Keratinocyte (primary cell): ENCODE data around the gene SLF2. TPM values are rescaled to one million over a fixed set of nuclear protein-coding genes. Genes with fewer than 3 reads are reported as not detected.

ENCODE experiments used
- DNase-seq: peaks from one replicate; pipeline ENCODE4 v3.0.0-alpha.2; 2011; ENCODE audit warnings: low read depth, missing footprints, low spot score
- FAIRE-seq: peaks from 2 replicates; lab custom pipeline; 2011; peaks lifted over from hg19 to GRCh38; lab: Jason Lieb, UNC
- H2AFZ ChIP-seq: 2 replicates; pipeline ENCODE4 v1.6.0; 2012; ENCODE audit warnings: low read length, control low read depth, inconsistent platforms; ENCODE audit not compliant: control insufficient read depth
- H3K27ac ChIP-seq: 2 replicates; pipeline ENCODE4 v1.5.1; 2011; ENCODE audit warnings: low read length; ENCODE audit not compliant: control insufficient read depth, insufficient read depth
- H3K27me3 ChIP-seq: 3 replicates; pipeline ENCODE4 v1.6.0; 2011; ENCODE audit warnings: low read length; ENCODE audit not compliant: control insufficient read depth, insufficient read depth; ENCODE audit errors: extremely low read depth
- H3K36me3 ChIP-seq, 2 experiments: 2 replicates in 1 of 2; 3 replicates in 1 of 2; pipeline ENCODE4 v1.5.1; 2011; ENCODE audit warnings: low read length in 2 of 2, mild to moderate bottlenecking in 1 of 2; ENCODE audit not compliant: control insufficient read depth in 2 of 2, insufficient read depth in 2 of 2; ENCODE audit errors: extremely low read depth in 1 of 2
- H3K4me1 ChIP-seq: 3 replicates; pipeline ENCODE4 v1.5.1; 2011; ENCODE audit warnings: low read length; ENCODE audit not compliant: control insufficient read depth, insufficient read depth; ENCODE audit errors: extremely low read depth
- H3K4me2 ChIP-seq: 3 replicates; pipeline ENCODE4 v1.6.0; 2011; ENCODE audit warnings: low read depth, low read length; ENCODE audit not compliant: control insufficient read depth, insufficient read depth; ENCODE audit errors: extremely low read depth
- H3K4me3 ChIP-seq, 3 experiments: fragments of 200-600 bp in 1 of 3; sonication (generic) in 1 of 3; 2 replicates in 2 of 3; 3 replicates in 1 of 3; pipeline ENCODE4 v1.5.1; 2011 to 2016; ENCODE audit warnings: low read length in 3 of 3, mild to moderate bottlenecking in 3 of 3, control low read depth in 2 of 3, inconsistent platforms in 1 of 3, low read depth in 1 of 3, mixed read lengths in 1 of 3, mixed run types in 1 of 3, moderate library complexity in 1 of 3; ENCODE audit not compliant: control insufficient read depth in 2 of 3, insufficient read depth in 2 of 3; ENCODE audit errors: extremely low read depth in 1 of 3
- H3K79me2 ChIP-seq: 2 replicates; pipeline ENCODE4 v1.6.0; 2012; ENCODE audit warnings: low read length; ENCODE audit not compliant: control insufficient read depth, insufficient read depth
- H3K9ac ChIP-seq: 3 replicates; pipeline ENCODE4 v1.6.0; 2011; ENCODE audit warnings: low read length; ENCODE audit not compliant: control insufficient read depth, insufficient read depth; ENCODE audit errors: extremely low read depth
- H3K9me1 ChIP-seq: 3 replicates; pipeline ENCODE4 v1.6.0; 2011; ENCODE audit warnings: low read length; ENCODE audit not compliant: control insufficient read depth, insufficient read depth; ENCODE audit errors: extremely low read depth
- H3K9me3 ChIP-seq: 2 replicates; pipeline ENCODE4 v1.5.1; 2012; ENCODE audit warnings: low read depth, low read length; ENCODE audit not compliant: control insufficient read depth
- H4K20me1 ChIP-seq: 3 replicates; pipeline ENCODE4 v1.6.0; 2011; ENCODE audit warnings: low read length; ENCODE audit not compliant: control insufficient read depth, insufficient read depth; ENCODE audit errors: extremely low read depth
- EZH2 ChIP-seq: IDR thresholded peaks from one replicate; pipeline ENCODE4 v1.6.1; 2012; ENCODE audit warnings: inconsistent platforms, mild to moderate bottlenecking, low read length, moderate library complexity
- dilution Hi-C: fragments of 300-500 bp; cut with MboI; formaldehyde crosslinking; loops from one replicate; pipeline ENCODE4 v1.7.0; 2020; ENCODE audit warnings: low sequenced_read_pairs; ENCODE audit not compliant: extremely low pct_ligation_motif_present
- polyA plus RNA-seq, 5 experiments: library from polyadenylated mRNA; depleted of rRNA in 3 of 5; stranded (reverse) in 3 of 5; stranded (forward) in 1 of 5; unstranded in 1 of 5; fragments of >200 nt; gene quantifications; 1 replicate in 1 of 5; 2 replicates in 3 of 5; 3 replicates in 1 of 5; pipeline versions ENCODE4 v1.2.1 to v1.2.3, GENCODE V29; 2011 to 2012; ENCODE audit warnings: missing spikeins in 2 of 5, low read depth in 1 of 5, low replicate concordance in 1 of 5
- TF ChIP-seq, protein P1 (sequence below), 3 experiments: IDR thresholded peaks in 1 of 3; conservative IDR thresholded peaks in 1 of 3; optimal IDR thresholded peaks in 1 of 3; 2 replicates in 2 of 3; 3 replicates in 1 of 3; pipeline versions ENCODE3 to v1.5.1; 2011; ENCODE audit warnings: low read length in 3 of 3, mild to moderate bottlenecking in 3 of 3, moderate library complexity in 2 of 3, control low read depth in 1 of 3, inconsistent platforms in 1 of 3; ENCODE audit not compliant: insufficient read depth in 2 of 3; ENCODE audit errors: extremely low read depth in 1 of 3

Gene SLF2
- polyA plus RNA-seq, 1 donor (not counting 4 experiments of a cell fraction or from before 2014, with no cell fraction given) = 7.1 TPM

DNA sequence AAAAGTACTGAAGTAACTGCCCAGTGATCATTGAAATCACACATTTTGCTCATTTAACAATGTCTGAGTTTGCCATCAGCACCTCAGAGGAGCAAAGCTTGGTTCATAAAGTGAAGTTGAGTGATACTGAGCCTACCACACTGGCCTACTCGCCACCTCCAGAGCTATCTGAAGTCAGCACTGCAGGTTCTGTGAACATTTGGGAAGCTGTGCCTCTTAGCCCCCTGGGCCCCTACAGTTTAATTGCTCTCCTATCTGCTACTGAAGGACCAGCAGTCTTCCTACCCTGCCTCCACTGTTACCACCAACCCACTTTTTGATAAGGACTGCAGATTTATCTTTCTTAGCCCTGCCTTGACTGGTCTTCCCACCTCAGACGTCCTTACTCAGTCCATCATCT lies 54.6 kb downstream of the SLF2 start:
- H3K9me1 ChIP-seq = peaks cover 2% of the 10 kb centered on the region
- H3K36me3 ChIP-seq = peaks cover 0 to 5% of the 10 kb centered on the region in 2 experiments
- TF ChIP-seq, protein P1, sequence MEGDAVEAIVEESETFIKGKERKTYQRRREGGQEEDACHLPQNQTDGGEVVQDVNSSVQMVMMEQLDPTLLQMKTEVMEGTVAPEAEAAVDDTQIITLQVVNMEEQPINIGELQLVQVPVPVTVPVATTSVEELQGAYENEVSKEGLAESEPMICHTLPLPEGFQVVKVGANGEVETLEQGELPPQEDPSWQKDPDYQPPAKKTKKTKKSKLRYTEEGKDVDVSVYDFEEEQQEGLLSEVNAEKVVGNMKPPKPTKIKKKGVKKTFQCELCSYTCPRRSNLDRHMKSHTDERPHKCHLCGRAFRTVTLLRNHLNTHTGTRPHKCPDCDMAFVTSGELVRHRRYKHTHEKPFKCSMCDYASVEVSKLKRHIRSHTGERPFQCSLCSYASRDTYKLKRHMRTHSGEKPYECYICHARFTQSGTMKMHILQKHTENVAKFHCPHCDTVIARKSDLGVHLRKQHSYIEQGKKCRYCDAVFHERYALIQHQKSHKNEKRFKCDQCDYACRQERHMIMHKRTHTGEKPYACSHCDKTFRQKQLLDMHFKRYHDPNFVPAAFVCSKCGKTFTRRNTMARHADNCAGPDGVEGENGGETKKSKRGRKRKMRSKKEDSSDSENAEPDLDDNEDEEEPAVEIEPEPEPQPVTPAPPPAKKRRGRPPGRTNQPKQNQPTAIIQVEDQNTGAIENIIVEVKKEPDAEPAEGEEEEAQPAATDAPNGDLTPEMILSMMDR (optimal IDR thresholded peaks at IDR 0.05 in 1 of 3, IDR thresholded peaks at IDR 0.05 in 1 of 3, conservative IDR thresholded peaks at IDR 0.05 in 1 of 3; ENCODE audit: extremely low read depth in 1 of 3, insufficient read depth in 2 of 3, low read length in 3 of 3) = no peak
- no peak for TF ChIP-seq EZH2
- dilution Hi-C loops = no loop called here
- H2AFZ ChIP-seq = no peak overlapping the region
- DNase-seq (no peak), FAIRE-seq (no peak)
- H3K27me3 ChIP-seq = no peaks in the 10 kb centered on the region
- H3K79me2 ChIP-seq = no peaks in the 10 kb centered on the region
- no peak overlapping the region for H3K27ac ChIP-seq
- H4K20me1 ChIP-seq = no peaks in the 10 kb centered on the region
- no peak overlapping the region for H3K9ac ChIP-seq
- H3K4me3 ChIP-seq = no peak overlapping the region
- no peaks in the 10 kb centered on the region for H3K4me1 ChIP-seq
- H3K9me3 ChIP-seq = no peaks in the 10 kb centered on the region
- H3K4me2 ChIP-seq = no peak overlapping the region

GRCh38 chr10:100968062-100968736 lies 55.4 kb downstream of the SLF2 start:
- FAIRE-seq = no peak
- Histone ChIP-seq H4K20me1 (no peaks in the 10 kb centered on the region), H3K4me3 (no peak overlapping the region), H3K4me1 (no peaks in the 10 kb centered on the region), H3K36me3 (no peaks in the 10 kb centered on the region), H3K27me3 (no peaks in the 10 kb centered on the region), H2AFZ (no peak overlapping the region), H3K27ac (no peak overlapping the region), H3K9me1 (peaks cover 2% of the 10 kb centered on the region), H3K9me3 (no peaks in the 10 kb centered on the region), H3K4me2 (no peak overlapping the region), H3K79me2 (no peaks in the 10 kb centered on the region), H3K9ac (no peak overlapping the region)
- DNase-seq = no peak
- dilution Hi-C loops = no loop called here
- TF ChIP-seq, protein P1 (optimal IDR thresholded peaks at IDR 0.05 in 1 of 3, IDR thresholded peaks at IDR 0.05 in 1 of 3, conservative IDR thresholded peaks at IDR 0.05 in 1 of 3; ENCODE audit: extremely low read depth in 1 of 3, insufficient read depth in 2 of 3, low read length in 3 of 3) = no peak
- no peak for TF ChIP-seq EZH2
